A549 treated with DMSO at 1 μM for 4 hours (cell line): Measurements from ENCODE around the gene AVPR1B. TPM values are rescaled to one million over a fixed set of nuclear protein-coding genes. Genes with fewer than 3 reads are reported as not detected.

Experiments
- total RNA-seq: library from RNA; stranded (reverse); fragments of 200-300 nt; extraction: Qiagen RNA extraction; gene quantifications from 5 replicates; pipeline ENCODE4 v1.2.3, GENCODE V29; 2022; ENCODE audit warnings: low read depth

The AVPR1B gene, protein sequence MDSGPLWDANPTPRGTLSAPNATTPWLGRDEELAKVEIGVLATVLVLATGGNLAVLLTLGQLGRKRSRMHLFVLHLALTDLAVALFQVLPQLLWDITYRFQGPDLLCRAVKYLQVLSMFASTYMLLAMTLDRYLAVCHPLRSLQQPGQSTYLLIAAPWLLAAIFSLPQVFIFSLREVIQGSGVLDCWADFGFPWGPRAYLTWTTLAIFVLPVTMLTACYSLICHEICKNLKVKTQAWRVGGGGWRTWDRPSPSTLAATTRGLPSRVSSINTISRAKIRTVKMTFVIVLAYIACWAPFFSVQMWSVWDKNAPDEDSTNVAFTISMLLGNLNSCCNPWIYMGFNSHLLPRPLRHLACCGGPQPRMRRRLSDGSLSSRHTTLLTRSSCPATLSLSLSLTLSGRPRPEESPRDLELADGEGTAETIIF
- not detected in 5 replicates for total RNA-seq

GRCh38 chr1:206117151-206117948, at the start of gene AVPR1B:
Gene AVPR1B, minus strand, starts transcription at chr1:206117388. Its CDS starts 498 bp downstream, at chr1:206116890.

Other genes with a start within 250 kb of the AVPR1B start
- 0.04 to 0.14 TPM (median 0.08 TPM) in 5 replicates for gene SLC26A9, start 173.9 kb downstream of the AVPR1B start, total RNA-seq
- 1.4 to 2.9 TPM (median 1.8 TPM) in 5 replicates for gene RAB7B, start 114.0 kb downstream of the AVPR1B start, total RNA-seq
- gene CTSE, start 93.5 kb downstream of the AVPR1B start, total RNA-seq = not detected in 5 replicates
- gene RHEX, start 64.2 kb downstream of the AVPR1B start, total RNA-seq = not detected in 5 replicates
- 9.0 to 13.7 TPM (median 12.6 TPM) in 5 replicates for gene FAM72A, start 85.5 kb upstream of the AVPR1B start, total RNA-seq
- 18.8 to 30.9 TPM (median 26.3 TPM) in 5 replicates for gene SRGAP2, start 86.2 kb upstream of the AVPR1B start, total RNA-seq